SK-N-SH treated with all-trans-retinoic acid at 6 μM for 48 hours (cell line): ENCODE results near the gene CDS1.

ENCODE experiments used
- ATAC-seq: fragments of 200-7000 bp; cut with Tn5 transposase; 3 replicates; pipeline ENCODE4 v1.9.1; 2020; ENCODE audit warnings: mild to moderate bottlenecking, moderate library complexity
- ARNTL ChIP-seq: fragments of 450-650 bp; formaldehyde crosslinking; IDR thresholded peaks from 2 replicates; pipeline ENCODE4 v1.5.0; 2020; ENCODE audit warnings: low read depth, mild to moderate bottlenecking, moderate library complexity, borderline replicate concordance
- BACH2 ChIP-seq: fragments of 250-450 bp; sonication (Bioruptor Pico); IDR thresholded peaks from 2 replicates; pipeline ENCODE4 v1.9.0; 2021; ENCODE audit warnings: mild to moderate bottlenecking, borderline replicate concordance
- CREB5 ChIP-seq: fragments of 250-450 bp; sonication (Bioruptor Pico); IDR thresholded peaks from 2 replicates; pipeline ENCODE4 v1.5.1; 2020; ENCODE audit warnings: low read depth, mild to moderate bottlenecking, moderate library complexity
- CSDC2 ChIP-seq: fragments of 250-450 bp; sonication (Bioruptor Pico); IDR thresholded peaks from 2 replicates; pipeline ENCODE4 v1.5.0; 2020; ENCODE audit warnings: mild to moderate bottlenecking, moderate library complexity
- CSRNP3 ChIP-seq: fragments of 250-450 bp; sonication (Bioruptor Pico); IDR thresholded peaks from 2 replicates; pipeline ENCODE4 v1.5.1; 2021; ENCODE audit warnings: mild to moderate bottlenecking, moderate library complexity
- ESRRG ChIP-seq: fragments of 250-450 bp; sonication (Bioruptor Pico); IDR thresholded peaks from 2 replicates; pipeline ENCODE4 v1.6.1; 2021; ENCODE audit warnings: mild to moderate bottlenecking
- GLIS3 ChIP-seq: fragments of 250-450 bp; sonication (Bioruptor Pico); IDR thresholded peaks from 2 replicates; pipeline ENCODE4 v1.5.0; 2020; ENCODE audit warnings: mild to moderate bottlenecking, moderate library complexity
- ISL1 ChIP-seq: fragments of 250-450 bp; sonication (Bioruptor Pico); IDR thresholded peaks from 2 replicates; pipeline ENCODE4 v2.1.2; 2022; ENCODE audit warnings: mild to moderate bottlenecking, moderate library complexity
- OSR1 ChIP-seq: fragments of 250-450 bp; sonication (Bioruptor Pico); IDR thresholded peaks from 2 replicates; pipeline ENCODE4 v1.8.0; 2022; ENCODE audit warnings: moderate library complexity, mild to moderate bottlenecking, inconsistent platforms
- PATZ1 ChIP-seq: fragments of 250-450 bp; sonication (Bioruptor Pico); IDR thresholded peaks from 2 replicates; pipeline ENCODE4 v1.8.0; 2020; ENCODE audit warnings: mild to moderate bottlenecking, moderate library complexity, borderline replicate concordance
- POU6F1 ChIP-seq: fragments of 250-450 bp; sonication (Bioruptor Pico); IDR thresholded peaks from 2 replicates; pipeline ENCODE4 v1.8.0; 2021; ENCODE audit warnings: low read depth, mild to moderate bottlenecking, moderate library complexity, borderline replicate concordance
- PPARA ChIP-seq: fragments of 250-450 bp; sonication (Bioruptor Pico); IDR thresholded peaks from 2 replicates; pipeline ENCODE4 v1.5.0; 2020; ENCODE audit warnings: mild to moderate bottlenecking, borderline replicate concordance
- RARB ChIP-seq: fragments of 250-450 bp; sonication (Bioruptor Pico); IDR thresholded peaks from 2 replicates; pipeline ENCODE4 v1.8.0; 2021; ENCODE audit warnings: mild to moderate bottlenecking, moderate library complexity
- SNAI2 ChIP-seq: fragments of 250-450 bp; sonication (Bioruptor Pico); IDR thresholded peaks from 2 replicates; pipeline ENCODE4 v1.5.0; 2020; ENCODE audit warnings: mild to moderate bottlenecking, moderate library complexity
- TCF4 ChIP-seq: fragments of 250-450 bp; sonication (Bioruptor Pico); IDR thresholded peaks from 2 replicates; pipeline ENCODE4 v1.8.0; 2021; ENCODE audit warnings: mild to moderate bottlenecking, moderate library complexity, borderline replicate concordance
- TOX ChIP-seq: fragments of 250-450 bp; sonication (Bioruptor Pico); IDR thresholded peaks from 2 replicates; pipeline ENCODE4 v1.8.0; 2021; ENCODE audit warnings: mild to moderate bottlenecking, moderate library complexity, borderline replicate concordance
- ZC3H10 ChIP-seq: fragments of 250-450 bp; sonication (Bioruptor Pico); IDR thresholded peaks from 2 replicates; pipeline ENCODE4 v1.5.1; 2021; ENCODE audit warnings: mild to moderate bottlenecking, moderate library complexity
- ZFP3 ChIP-seq: fragments of 250-450 bp; sonication (Bioruptor Pico); IDR thresholded peaks from 2 replicates; pipeline ENCODE4 v1.5.0; 2020; ENCODE audit warnings: mild to moderate bottlenecking, moderate library complexity
- ZFP30 ChIP-seq: fragments of 450-650 bp; formaldehyde crosslinking; IDR thresholded peaks from 2 replicates; pipeline ENCODE4 v1.5.0; 2022; ENCODE audit warnings: mild to moderate bottlenecking, moderate library complexity
- ZNF565 ChIP-seq: fragments of 450-650 bp; formaldehyde crosslinking; conservative IDR thresholded peaks from 2 replicates; pipeline ENCODE4 v1.5.0; 2020; ENCODE audit warnings: low read depth, mild to moderate bottlenecking, moderate library complexity
- ZNF70 ChIP-seq: fragments of 450-650 bp; formaldehyde crosslinking; IDR thresholded peaks from 2 replicates; pipeline ENCODE4 v1.5.0; 2020; ENCODE audit warnings: mild to moderate bottlenecking, moderate library complexity
- ZNF8 ChIP-seq: fragments of 450-650 bp; formaldehyde crosslinking; IDR thresholded peaks from 2 replicates; pipeline ENCODE4 v1.5.0; 2020; ENCODE audit warnings: mild to moderate bottlenecking, moderate library complexity

The CDS1 gene

GRCh38 chr4:84562156-84562555, 20.8 kb upstream of the CDS1 start:
- TF ChIP-seq ISL1 (CRISPR knock-in tag) (no peak), ZFP30 (CRISPR knock-in tag) (no peak)
- no peak for ATAC-seq

DNA sequence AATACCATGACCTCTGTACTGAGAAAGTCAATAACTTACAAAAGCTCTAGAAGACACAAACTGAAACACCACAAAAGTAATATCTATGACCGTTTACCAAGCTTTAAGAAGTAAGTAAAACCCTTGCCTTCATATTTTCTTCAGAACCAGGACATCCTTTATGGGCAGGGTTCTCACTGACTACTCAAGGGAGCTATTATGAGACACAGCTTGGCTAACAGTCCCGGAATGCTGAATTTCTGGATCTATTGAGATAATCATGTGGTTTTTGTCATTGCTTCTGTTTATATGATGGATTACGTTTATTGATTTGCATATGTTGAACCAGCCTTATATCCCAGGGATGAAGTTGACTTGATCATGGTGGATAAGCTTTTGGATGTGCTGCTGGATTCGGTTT, 19.9 kb upstream of the CDS1 start:
- no peak for TF ChIP-seq SNAI2 (CRISPR knock-in tag)
- TF ChIP-seq OSR1 (CRISPR knock-in tag), result no peak
- TF ChIP-seq ZNF8 (CRISPR knock-in tag), result no peak
- no peak for TF ChIP-seq ARNTL
- TF ChIP-seq ZC3H10, result no peak
- TF ChIP-seq CSRNP3 (CRISPR knock-in tag), result no peak
- TF ChIP-seq ISL1 (CRISPR knock-in tag), result no peak
- TF ChIP-seq RARB (CRISPR knock-in tag), result no peak
- TF ChIP-seq ZFP3 (CRISPR knock-in tag), result no peak
- TF ChIP-seq ZNF565 (CRISPR knock-in tag), result no peak
- no peak for TF ChIP-seq ZFP30 (CRISPR knock-in tag)
- TF ChIP-seq, all 23 proteins: peak for 0
- no peak for ATAC-seq

GRCh38 chr4:84565951-84566350, 17.0 kb upstream of the CDS1 start:
- ATAC-seq, result no peak
- no peak for TF ChIP-seq ZNF8 (CRISPR knock-in tag)
- TF ChIP-seq POU6F1 (CRISPR knock-in tag), result no peak

DNA sequence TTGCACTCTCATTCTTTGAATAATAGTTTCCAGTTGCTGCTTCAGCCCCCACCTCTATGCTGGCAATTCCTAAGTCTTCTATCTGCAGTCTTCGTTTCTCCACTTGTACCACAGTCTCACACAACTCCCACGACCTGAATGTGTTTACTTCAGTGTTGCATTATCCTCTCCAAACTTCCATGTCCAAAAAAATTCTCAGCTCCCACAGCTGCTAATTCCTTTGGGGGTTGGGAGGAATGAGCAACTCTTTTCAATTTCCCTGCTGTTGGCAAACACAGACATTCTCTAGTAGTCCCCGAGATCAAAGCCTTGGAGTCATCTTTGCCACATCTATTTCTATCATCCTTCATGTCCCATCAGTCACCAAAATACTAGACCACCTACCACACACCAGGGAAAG, 14.4 kb upstream of the CDS1 start:
- ATAC-seq, result no peak
- TF ChIP-seq SNAI2 (CRISPR knock-in tag) (no peak), PPARA (no peak), BACH2 (CRISPR knock-in tag) (no peak), POU6F1 (CRISPR knock-in tag) (no peak), PATZ1 (CRISPR knock-in tag) (no peak), CREB5 (CRISPR knock-in tag) (no peak), ZFP3 (CRISPR knock-in tag) (no peak), ZNF70 (CRISPR knock-in tag) (no peak), RARB (CRISPR knock-in tag) (no peak), ZNF8 (CRISPR knock-in tag) (no peak)
- TF ChIP-seq, all 23 proteins: peak for 0

- ATAC-seq, result no peak
- TF ChIP-seq POU6F1 (CRISPR knock-in tag) (no peak), ZNF70 (CRISPR knock-in tag) (no peak), TCF4 (CRISPR knock-in tag) (no peak), BACH2 (CRISPR knock-in tag) (no peak), PPARA (no peak), ZFP3 (CRISPR knock-in tag) (no peak), ZFP30 (CRISPR knock-in tag) (no peak), ZNF565 (CRISPR knock-in tag) (no peak), TOX (CRISPR knock-in tag) (no peak), GLIS3 (CRISPR knock-in tag) (no peak), ARNTL (no peak), CSDC2 (CRISPR knock-in tag) (no peak), RARB (CRISPR knock-in tag) (no peak), ESRRG (CRISPR knock-in tag) (no peak)
Observed at GRCh38 chr4:84569009-84569408, 13.9 kb upstream of the CDS1 start.
